Activated CD8-positive, alpha-beta memory T cell treated with anti-CD3 and anti-CD28 coated beads for 1 hour (primary cell): ENCODE results near the gene CTBP2.

Experiments
- DNase-seq, 2 donors: peaks; one replicate each; pipeline ENCODE4 v3.0.0-alpha.2; 2020; ENCODE audit warnings: low read depth in 1 of 2; ENCODE audit errors: extremely low read depth in 1 of 2

The CTBP2 gene

DNA sequence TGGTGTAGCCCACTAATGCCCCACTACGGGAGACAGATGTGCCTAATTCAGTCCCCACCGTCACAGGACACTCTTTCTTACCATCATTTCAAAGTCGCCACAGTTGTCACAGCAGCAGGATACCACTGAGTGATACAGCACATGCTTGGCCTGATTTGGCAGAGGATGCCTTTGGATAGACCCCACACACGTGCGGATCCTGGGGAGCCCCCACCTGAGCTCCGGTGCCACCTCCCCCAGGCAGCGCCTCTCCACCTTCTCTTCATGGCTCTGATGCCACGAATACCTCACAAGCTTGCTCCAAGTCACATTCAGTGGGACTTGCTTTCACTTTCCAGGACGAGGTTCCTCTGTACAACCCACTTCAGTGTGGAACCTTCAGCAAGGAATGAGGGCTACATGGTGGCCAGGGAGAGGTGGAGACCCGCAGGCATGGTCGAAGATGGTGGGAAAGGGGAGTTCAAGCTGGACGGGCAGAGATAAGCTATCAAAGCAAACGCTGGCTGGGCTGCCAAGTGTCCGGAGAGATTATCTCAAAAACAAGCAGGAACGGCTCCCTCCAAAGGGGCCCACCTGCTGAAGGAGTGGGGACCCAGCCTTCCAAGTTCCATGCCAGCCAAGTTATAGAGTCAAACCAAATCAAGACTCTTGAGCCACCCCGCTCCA lies 111.0 kb downstream of the CTBP2 start:
- no peak for DNase-seq

DNA sequence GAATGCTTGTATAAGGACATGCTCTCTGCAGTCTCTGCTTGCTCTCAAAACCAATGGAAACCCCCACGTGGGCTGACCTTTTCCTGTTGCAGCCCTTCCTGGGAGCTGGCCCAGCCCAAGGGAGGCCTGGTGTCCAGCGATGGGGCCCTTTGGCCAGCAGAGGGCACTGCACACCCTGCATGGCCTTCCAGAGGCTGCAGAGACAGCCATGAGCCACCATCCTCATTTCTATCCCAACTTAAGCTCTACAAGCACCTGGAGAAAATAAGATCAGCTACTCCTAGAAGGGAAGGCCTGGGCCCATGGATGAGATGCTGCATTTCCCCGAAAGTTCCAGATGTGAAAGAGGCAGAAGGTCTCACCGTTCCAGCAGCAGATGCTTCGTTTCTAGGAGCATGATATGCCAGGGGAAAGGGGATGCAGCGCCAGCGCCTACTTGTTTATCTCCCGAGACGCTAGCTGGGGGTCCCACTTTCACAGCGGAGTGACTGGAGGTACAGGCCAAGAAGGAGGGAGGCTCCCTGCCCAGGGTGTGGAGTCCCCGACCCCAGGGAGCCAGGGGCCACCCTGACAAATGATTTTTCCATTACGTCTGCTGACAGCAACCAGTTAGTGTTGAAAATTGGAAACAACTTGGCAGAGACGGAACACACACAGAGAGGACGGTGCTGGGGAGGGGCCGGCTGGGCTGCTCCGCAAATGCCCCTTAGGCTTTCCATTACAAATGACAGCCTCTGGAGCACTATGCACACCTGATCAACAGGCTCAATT lies 112.1 kb downstream of the CTBP2 start:
- DNase-seq = peak; percentile 6 to 44

DNA sequence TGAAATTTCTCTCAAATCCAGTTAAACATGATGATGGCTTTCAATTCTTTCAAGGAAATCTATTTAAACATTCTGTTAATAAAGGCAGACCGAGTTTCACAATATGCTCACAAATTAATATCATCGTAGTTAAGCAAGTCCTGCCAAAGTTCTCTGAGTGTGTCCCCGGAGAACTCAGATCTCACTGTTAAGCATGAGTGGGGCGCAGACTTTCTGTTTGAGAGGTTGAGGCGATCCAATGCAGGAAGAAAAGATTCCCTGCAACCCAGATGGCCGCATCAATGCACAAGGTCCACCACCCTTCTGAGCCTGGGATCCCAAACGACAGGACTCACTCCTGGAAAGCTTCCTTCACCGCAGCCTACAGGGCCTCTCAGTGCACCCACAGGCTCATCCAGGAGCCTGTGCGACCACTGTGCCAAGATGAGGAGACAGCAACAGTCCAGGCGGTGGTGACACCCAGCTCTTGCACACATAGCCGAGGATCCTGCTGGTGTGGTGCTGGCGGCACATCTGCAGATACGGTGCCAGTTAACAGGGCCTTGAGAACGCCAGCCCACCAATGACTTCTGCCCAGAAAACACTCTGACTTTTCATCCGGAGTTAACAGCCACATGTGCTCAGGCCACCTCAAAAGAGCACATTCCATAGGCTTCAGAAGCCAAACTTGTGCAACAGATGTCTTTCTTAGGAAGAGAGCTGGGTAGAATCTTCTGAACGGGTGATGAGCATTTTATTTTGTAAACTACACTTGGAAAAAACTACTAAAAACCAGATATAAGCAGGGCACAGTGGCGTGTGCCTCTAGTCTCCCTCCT lies 116.3 kb downstream of the CTBP2 start:
- DNase-seq = no peak

DNA sequence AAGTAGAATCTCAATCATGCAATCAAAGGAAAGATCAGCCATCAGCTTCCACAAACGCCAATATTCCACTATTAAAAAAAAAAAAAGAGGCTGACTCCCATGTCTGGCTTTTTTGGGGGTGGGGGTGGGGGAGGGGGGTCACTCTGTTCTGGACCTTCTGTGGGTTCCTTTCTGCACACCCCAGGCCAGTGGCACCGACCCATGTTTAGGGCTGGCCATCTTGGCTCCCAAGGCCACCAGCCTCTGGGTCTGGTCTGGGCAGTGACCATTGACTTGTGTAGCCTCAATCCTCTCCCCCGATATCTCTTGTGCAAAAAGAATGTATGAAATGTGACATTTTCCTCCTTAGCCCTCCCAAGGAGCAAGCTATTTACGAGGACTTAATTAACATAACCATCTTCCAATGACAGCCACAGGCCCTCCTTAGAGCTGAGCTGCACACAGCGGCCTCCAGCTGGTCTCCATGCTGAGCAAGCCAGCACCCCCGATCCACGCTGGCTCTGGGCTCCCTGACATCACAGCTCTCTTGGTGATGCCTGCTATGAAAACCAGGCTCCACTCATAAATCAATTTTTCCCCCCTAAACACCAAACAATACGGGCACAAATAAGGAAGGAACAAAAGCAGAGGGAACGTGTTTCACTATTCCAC lies 118.4 kb downstream of the CTBP2 start:
- DNase-seq = no peak

DNA sequence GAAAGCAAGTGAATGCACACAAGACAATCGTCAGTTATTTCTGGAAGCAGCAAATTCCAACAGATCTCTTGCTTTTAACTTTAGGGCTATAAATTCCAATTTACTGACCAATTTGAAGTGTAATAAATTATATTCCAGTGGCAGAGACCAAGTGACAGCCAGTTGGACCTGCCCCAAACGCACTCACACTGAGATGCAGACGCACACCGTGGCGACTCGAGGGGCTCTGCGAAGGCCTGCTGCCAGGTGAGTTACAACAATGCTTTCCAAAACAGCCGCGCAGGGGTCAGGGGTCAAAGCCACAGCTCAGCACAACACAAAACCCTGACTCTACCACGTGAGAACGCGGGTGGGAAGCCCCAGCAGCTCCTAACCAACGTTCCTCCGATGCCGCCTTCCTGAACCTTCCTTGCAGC lies 121.0 kb downstream of the CTBP2 start:
- DNase-seq = no peak

DNA sequence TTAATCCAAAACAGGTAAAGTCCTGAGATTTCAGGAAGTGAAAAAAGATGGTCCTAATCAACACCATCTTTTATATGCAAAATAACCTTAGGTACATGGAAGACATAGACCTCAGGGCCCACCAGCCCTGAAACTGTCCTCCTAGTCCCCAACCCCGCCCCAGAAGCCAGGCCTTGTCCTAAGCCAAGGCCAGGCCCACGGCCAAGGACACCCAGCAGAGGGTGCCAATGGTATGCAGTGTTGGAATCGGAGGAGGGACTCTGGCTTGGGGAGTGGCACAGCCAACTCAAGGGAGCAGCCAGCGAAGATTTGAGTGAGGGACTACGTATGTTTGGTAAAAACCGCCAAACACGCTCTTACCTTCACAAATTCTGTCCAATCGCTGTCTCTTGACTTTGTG lies 121.7 kb downstream of the CTBP2 start:
- DNase-seq = no peak

DNA sequence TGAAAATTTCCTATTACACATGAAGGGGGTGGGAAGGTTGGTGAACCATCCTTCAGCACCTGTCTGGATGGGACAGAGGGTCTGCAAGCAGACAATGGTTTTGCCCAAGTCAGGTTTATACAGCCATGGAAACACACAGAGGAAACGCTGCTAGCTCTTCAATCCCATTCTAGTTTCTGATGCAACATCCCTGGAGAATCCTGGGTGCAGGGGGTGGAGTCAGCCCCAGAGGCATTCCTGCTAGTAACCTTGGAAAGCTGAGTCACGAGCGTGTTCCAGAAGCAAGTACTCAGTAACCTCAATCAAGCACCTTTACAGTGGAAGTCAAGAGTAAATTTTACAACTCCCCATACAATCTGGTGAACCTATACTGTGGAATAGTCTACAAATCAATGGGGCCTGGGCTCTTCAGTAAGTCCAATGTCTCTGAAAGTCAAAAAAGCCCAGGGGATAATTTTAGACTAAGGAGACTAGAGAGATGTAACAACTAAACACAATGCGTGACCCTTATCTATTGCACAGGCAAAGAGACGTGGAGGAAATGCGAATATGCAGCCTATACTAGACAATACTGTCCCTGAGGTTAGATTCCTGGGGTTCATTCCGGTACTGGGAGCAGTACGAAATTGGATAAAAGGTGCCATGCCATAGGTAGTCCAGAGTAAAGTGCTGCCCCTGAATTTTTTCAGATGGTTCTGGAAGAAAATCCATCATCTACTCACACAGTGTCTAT lies 123.1 kb downstream of the CTBP2 start:
- DNase-seq = no peak

DNA sequence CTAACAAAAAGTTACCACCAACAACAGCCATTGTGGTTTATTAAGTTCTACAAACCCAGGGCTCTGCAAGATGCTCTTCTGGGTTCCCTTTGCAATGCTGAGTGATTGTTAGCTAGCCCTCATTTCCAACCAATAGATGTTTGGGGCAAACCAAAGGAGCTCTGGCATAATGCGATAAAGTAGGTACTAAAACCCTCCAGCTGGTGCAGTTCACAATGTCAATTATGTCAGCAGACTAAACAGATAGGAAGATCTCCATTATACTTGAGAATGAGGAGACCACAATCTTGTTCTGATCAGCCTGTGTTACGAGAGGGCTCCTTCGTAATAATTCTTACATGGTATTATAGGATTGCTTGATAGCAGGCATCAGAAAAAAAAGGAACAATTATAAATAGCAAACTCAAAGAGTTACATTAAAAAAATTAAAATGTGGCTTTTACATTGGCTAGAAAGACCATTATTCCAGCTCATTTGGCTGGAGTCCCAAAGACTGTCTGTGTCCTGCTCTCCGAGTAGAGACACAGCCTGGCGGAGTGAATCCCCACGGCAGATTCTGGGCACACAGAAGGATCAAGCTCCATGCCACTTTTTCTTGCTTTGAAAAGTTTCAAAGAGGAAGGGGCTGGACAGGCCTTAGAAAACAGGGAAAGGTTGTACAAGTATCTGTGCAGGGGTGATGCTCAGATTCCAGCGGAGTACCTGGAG lies 124.6 kb downstream of the CTBP2 start:
- DNase-seq = no peak

DNA sequence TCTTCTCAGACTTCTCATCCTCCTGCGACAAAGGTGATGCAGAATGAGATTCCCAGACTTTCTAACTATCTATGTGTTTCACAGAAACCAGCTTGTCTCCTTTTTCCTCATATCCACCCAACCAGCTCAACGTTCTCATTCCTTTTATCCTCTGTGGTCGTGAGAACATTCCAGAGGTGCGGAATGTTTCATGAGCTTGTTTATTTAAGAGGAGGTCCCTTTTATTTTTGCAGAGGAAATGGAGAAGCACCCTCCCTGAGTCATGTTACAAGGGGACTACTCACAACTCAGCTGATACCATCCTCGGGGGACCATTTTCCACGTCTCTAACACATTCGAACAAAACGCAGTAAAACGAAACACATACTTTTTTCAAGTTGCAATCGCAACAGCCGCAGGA lies 125.2 kb downstream of the CTBP2 start:
- no peak for DNase-seq

DNA sequence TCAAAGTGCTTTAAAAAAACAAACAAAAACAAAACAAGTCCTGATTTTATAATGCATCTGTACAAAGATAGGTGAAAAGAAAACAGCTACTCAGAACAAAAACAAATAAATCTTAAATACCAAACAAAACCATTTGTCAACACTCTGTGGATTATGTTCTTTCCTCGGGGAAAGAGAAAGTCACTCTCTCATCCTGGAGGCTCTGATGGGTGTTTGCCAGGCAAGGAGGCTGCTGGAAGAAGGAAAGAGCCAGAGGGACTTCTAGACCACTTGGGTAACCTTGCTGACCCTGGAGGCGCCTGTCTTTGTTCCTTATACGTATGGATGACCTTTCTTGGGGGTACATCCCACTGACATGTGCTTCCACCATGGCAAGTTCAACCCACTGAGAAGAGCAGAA lies 125.7 kb downstream of the CTBP2 start:
- no peak for DNase-seq

DNA sequence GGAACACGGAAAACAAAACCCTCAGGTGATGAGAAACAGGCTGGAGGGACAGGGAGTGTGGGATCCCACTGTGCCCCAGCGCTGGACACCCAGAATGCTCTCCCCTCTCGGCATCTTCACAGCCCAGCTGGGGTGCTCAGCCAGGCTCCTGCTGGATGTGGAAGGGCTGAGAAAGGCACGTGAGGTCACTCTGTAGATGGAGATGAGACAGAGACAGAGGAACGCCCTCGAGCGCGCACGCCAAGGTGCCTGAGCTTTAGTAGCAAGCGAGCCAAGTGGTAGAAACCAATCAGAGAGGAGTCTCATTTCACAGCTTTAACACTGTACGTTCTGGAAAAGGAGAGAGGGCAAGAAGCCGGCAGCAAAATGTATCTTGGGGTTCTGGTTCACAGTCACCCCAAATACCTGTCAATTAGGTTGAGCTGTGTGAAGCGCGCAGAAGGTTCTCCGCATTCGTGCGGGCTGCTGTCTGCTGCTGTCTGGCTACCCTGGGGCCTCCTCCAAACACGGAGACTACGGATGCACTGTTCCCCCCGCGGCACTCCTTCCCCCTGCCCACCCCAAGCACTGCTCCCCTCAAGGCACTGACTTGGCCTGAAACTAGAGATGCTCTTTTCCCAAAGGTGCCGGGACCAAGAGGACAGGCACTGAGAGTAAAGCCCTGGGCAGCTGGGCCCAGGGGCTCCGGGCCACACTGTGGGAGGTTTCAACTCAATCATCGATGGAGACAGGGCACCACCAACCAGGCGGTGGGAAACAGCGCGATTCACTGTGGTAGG lies 127.0 kb downstream of the CTBP2 start:
- DNase-seq = no peak

DNA sequence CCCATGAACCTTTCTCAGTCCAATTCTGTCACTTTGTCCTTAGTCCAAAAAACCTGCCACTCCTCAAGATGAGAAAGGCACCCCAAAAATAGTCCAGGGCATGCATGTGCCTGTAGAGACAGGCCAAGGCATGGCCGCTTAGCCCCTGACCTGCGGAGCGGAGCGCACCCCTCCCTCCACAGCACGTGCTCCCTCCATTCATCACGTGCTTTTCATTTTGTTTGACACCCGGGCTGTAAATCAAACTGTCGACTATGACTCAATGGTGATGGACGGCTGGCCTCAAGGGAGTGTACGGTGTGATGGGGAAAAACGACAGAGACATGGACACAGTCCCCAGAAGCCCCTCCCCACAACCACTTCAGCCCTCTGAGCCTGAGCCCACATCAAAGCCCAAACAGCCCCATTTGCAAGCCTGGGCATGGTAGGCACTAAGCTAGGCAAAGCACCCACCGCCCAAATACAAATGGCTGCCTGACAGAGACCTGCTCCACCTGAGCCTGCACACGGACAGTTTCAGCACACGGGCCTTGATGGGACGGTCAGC lies 127.8 kb downstream of the CTBP2 start:
- no peak for DNase-seq

DNA sequence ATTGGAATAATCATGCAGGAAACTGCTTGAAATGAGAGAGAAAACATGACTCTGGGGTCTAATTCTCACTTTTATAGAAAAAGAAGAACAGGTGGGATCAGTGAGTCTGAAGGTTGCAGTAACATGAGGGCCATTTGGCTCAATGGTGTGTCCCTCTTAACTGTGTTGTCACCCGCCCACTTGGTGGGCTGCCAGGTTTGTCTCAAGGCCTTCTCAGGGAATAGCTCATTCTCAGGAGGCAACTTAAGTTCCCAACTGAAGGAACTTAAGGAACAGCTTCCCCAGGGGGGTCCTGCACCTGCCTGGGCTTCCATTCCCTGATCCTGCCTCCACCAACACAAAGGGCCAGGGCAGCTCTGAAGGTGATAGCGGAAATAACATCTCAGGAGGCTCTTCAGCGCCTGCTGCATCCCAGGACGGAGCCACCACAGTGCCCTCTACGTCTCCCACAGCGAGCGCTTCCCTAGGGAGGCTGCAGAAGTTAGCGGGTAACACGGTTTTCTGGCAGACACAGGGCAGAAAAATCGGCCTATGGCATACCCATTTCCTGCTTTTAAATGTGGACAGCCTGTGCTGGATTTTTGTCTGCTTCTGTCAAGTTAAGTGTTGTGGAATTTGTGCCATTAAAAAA lies 129.7 kb downstream of the CTBP2 start:
- DNase-seq = no peak

DNA sequence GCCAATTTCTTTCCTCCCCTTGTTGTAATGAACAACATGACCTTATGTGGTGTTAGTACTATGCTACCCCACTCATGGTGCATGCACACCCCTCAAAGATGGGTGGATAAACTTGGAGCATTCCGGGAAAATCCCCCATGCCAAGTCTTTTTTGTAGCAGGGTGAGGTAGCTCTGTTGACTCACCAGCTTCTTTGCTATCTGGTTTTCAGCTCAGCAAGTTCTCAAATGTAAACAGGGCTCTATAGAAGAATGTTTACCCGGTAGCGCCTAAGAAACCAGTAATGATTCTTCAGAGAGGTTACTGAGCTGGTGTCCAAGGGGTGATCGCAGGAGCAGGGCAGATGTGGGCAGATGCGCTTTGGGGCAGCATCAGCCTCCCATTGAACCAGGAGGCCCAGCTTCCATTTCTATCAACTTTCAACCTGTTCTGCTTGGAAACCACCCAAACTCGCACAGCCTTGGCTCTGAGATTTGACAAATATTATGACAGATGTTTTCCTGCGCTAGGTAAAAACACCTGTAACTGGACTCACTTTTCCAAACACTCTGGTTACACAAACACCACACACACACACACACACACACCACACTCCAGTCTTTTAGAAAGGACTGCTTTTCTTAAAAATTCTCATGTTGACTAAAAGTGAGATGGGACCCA lies 130.7 kb downstream of the CTBP2 start:
- no peak for DNase-seq

DNA sequence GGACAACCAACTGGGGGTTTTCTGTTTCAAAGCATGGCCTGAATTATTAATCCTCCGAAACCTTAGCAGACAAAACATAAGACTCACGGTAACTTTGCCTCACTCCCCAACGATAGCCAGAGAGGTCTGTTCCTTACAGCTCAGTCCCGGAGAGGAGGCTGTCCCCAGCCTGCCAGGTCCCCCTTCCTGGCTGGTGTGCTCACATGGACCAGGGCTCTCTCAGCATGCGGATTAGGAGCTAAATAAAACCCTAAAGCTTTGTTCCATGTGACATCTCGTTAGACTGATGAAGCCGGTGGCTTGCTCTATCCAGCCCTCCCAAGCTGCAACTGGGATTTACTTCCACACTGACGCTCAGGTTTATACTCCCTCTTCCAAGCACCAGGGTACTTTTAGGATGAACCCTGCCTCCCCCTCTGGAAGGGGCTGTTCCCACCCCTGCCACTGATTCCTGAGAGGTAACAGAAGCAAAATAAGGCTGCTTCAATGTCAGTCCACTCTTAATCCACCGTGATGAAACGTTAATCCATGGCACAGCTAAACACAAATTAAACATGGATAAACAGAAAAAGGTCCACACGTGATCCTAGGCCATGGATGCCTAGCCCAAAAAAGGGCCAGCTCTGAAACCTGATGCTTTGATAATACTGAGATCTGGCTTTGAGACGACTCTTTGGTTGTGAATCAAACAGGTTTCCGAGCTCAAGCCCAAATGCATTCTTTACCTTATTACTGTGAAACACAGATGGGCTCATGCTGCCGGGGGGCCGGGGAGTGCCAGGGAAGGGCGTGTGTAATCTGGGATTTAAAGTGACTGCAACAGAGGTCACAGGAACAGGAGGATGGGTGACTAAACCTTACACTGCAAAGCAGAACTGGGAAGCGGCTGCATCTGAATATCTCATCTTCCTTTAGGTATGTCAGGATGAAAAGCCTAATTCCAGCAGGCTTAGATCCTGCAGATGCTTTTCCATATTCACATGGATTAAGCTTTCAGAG lies 132.2 kb downstream of the CTBP2 start:
- no peak for DNase-seq

DNA sequence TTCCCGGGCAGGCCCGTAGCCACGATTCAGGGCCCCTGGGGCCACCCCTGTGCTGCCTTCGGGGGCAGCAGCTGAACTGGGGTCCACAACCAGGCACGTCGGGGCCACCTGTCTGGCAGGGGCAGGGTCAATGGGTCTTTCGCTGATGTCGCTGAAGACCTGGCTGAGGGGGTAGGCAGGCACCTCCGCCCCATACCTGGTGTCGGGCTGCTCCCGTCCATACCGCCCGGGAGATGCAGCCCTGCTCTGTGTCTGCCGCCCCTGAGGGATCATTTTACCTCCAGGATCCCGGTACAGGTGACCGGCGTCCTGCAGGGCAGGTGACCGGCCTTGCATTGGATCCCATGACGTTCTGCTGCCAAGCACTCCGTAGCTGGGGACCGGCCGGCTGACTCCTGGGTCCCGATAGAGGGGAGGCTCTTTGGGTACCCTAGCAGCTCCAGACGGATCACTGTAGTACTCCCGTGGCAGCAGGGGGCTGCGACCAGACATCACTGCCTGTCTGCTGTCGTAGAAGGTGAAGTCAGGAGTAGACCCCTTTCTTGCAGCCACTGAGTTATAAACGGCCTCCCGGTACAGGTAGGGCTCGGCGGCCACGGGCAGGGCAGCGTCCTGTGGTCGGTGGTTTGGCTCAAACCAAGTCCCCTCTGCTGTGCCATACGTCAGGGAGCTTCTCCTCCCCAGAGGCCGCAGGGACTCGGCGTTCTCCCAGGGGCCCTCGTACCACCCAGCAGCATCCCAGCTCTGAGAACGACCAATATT lies 133.2 kb downstream of the CTBP2 start:
- DNase-seq = no peak
